SK-N-SH (cell line): ENCODE data around the gene LIN9. TPM values are rescaled to one million over a fixed set of nuclear protein-coding genes. Genes with fewer than 3 reads are reported as not detected.

Experiments
- CTCF ChIA-PET: fragments of 300-600, 350-600 bp; formaldehyde crosslinking; extraction: SDS; loops from one replicate; lab custom pipeline; 2021; lab: Yijun Ruan, JAX
- POLR2A ChIA-PET: fragments of 350-600 bp; sonication (Branson Sonifier 250); formaldehyde crosslinking; extraction: SDS; loops from one replicate; lab custom pipeline; 2020; ENCODE audit warnings: antibody characterized with exemption, inconsistent platforms; lab: Yijun Ruan, JAX
- DNase-seq: peaks from one replicate; pipeline ENCODE4 v3.0.0; 2012
- H2AFZ ChIP-seq: fragments of 200-600 bp; sonication (generic); 2 replicates; pipeline ENCODE4 v1.8.1; 2016; ENCODE audit warnings: antibody characterized with exemption, mild to moderate bottlenecking, low read depth
- H3F3A ChIP-seq: fragments of 200-600 bp; sonication (generic); replicated peaks from 2 replicates; pipeline ENCODE3; 2016; ENCODE audit warnings: antibody characterized with exemption, mild to moderate bottlenecking; ENCODE audit not compliant: insufficient read depth
- H3K27ac ChIP-seq, 2 experiments: fragments of 200-500 bp in 1 of 2; fragments of 200-600 bp in 1 of 2; sonication (Bioruptor generic) in 1 of 2; sonication (generic), shearing (Covaris generic) in 1 of 2; 2 replicates each; pipeline versions ENCODE4 v1.5.1 to v1.6.1; 2014 to 2016; ENCODE audit warnings: low read depth in 2 of 2, inconsistent platforms in 1 of 2, low read length in 1 of 2, mild to moderate bottlenecking in 1 of 2, mixed read lengths in 1 of 2
- H3K27me3 ChIP-seq: fragments of 200-600 bp; sonication (generic), shearing (Covaris generic); 2 replicates; pipeline ENCODE4 v1.6.1; 2016; ENCODE audit warnings: mixed run types; ENCODE audit not compliant: insufficient read depth
- H3K36me3 ChIP-seq, 2 experiments: fragments of 200-500 bp in 1 of 2; fragments of 200-600 bp in 1 of 2; sonication (Bioruptor generic) in 1 of 2; sonication (generic) in 1 of 2; replicated peaks in 1 of 2; 2 replicates each; pipeline versions ENCODE3 to v1.5.1; 2014 to 2016; ENCODE audit warnings: low read length in 1 of 2, mild to moderate bottlenecking in 1 of 2; ENCODE audit not compliant: insufficient read depth in 2 of 2, control insufficient read depth in 1 of 2
- H3K4me1 ChIP-seq, 2 experiments: fragments of 200-500 bp in 1 of 2; fragments of 200-600 bp in 1 of 2; sonication (Bioruptor generic) in 1 of 2; sonication (generic), shearing (Covaris generic) in 1 of 2; 2 replicates each; pipeline versions ENCODE4 v1.5.1 to v1.6.1; 2014 to 2016; ENCODE audit warnings: low read depth in 1 of 2, low read length in 1 of 2, mixed run types in 1 of 2; ENCODE audit not compliant: insufficient read depth in 2 of 2, control insufficient read depth in 1 of 2
- H3K4me2 ChIP-seq: fragments of 200-600 bp; sonication (generic), shearing (Covaris generic); 2 replicates; pipeline ENCODE4 v1.6.1; 2017; ENCODE audit warnings: mixed run types
- H3K4me3 ChIP-seq, 2 experiments: fragments of 200-500 bp in 1 of 2; fragments of 200-600 bp in 1 of 2; sonication (Bioruptor generic) in 1 of 2; sonication (generic), shearing (Covaris generic) in 1 of 2; 2 replicates each; pipeline versions ENCODE4 v1.5.1 to v1.8.1; 2014 to 2016; ENCODE audit warnings: low read depth in 2 of 2, inconsistent platforms in 1 of 2, low read length in 1 of 2, mild to moderate bottlenecking in 1 of 2, mixed read lengths in 1 of 2, moderate library complexity in 1 of 2
- H3K79me2 ChIP-seq: fragments of 200-600 bp; sonication (generic); 2 replicates; pipeline ENCODE4 v1.8.1; 2017; ENCODE audit warnings: mild to moderate bottlenecking; ENCODE audit not compliant: insufficient read depth
- H3K9ac ChIP-seq: fragments of 200-600 bp; sonication (generic); 2 replicates; pipeline ENCODE4 v1.6.1; 2017; ENCODE audit warnings: mixed run types
- H3K9me2 ChIP-seq: fragments of 200-600 bp; sonication (generic); 2 replicates; pipeline ENCODE4 v1.6.1; 2017; ENCODE audit warnings: mixed run types
- H3K9me3 ChIP-seq: fragments of 200-600 bp; sonication (generic); 2 replicates; pipeline ENCODE4 v1.6.1; 2017; ENCODE audit warnings: mixed run types, mild to moderate bottlenecking, moderate library complexity
- H4K20me1 ChIP-seq: fragments of 200-600 bp; sonication (generic); 2 replicates; pipeline ENCODE4 v1.6.1; 2017; ENCODE audit warnings: mild to moderate bottlenecking, mixed run types; ENCODE audit not compliant: insufficient read depth
- CHD2 ChIP-seq: fragments of 150-350 bp; IDR thresholded peaks from 2 replicates; pipeline ENCODE4 v1.6.1; 2018; ENCODE audit warnings: low read length; ENCODE audit not compliant: partially characterized antibody
- FOSL2 ChIP-seq: IDR thresholded peaks from 2 replicates; pipeline ENCODE4 v1.4.0; 2012; ENCODE audit warnings: low read depth, mild to moderate bottlenecking, moderate library complexity, borderline replicate concordance
- FOXJ3 ChIP-seq: sonication (generic); formaldehyde crosslinking; IDR thresholded peaks from 2 replicates; pipeline ENCODE4 v1.5.1; 2020; ENCODE audit warnings: mild to moderate bottlenecking, missing genetic modification reagents
- GATA2 ChIP-seq: sonication (generic); formaldehyde crosslinking; IDR thresholded peaks from 2 replicates; pipeline ENCODE4 v1.5.0; 2020; ENCODE audit warnings: mild to moderate bottlenecking, missing genetic modification reagents
- NFIC ChIP-seq: IDR thresholded peaks from 2 replicates; pipeline ENCODE4 v1.4.0; 2012; ENCODE audit warnings: borderline replicate concordance
- POLR2AphosphoS5 ChIP-seq: IDR thresholded peaks from 2 replicates; pipeline ENCODE4 v1.6.1; 2012; ENCODE audit warnings: low read depth, low read length
- RAD21 ChIP-seq: IDR thresholded peaks from 2 replicates; pipeline ENCODE4 v1.6.1; 2012; ENCODE audit warnings: mild to moderate bottlenecking, low read length
- RFX5 ChIP-seq: IDR thresholded peaks from 2 replicates; pipeline ENCODE4 v1.6.1; 2012; ENCODE audit warnings: mild to moderate bottlenecking, improper control_type of control experiment, low read length
- RXRA ChIP-seq: IDR thresholded peaks from 2 replicates; pipeline ENCODE4 v1.4.0; 2012; ENCODE audit warnings: low read depth, mild to moderate bottlenecking, borderline replicate concordance
- TAF1 ChIP-seq: IDR thresholded peaks from 2 replicates; pipeline ENCODE4 v1.6.1; 2012; ENCODE audit warnings: low read depth, mild to moderate bottlenecking, low read length, moderate library complexity, borderline replicate concordance
- TCF12 ChIP-seq: IDR thresholded peaks from 2 replicates; pipeline ENCODE4 v1.4.0; 2012
- TEAD4 ChIP-seq: IDR thresholded peaks from 2 replicates; pipeline ENCODE4 v1.4.0; 2012; ENCODE audit warnings: mild to moderate bottlenecking, borderline replicate concordance; ENCODE audit not compliant: insufficient read depth
- WGBS: methylation state at CpG from one replicate; pipeline ENCODE4 v1.1.6; 2017; ENCODE audit warnings: low lambda C conversion rate; 5-methylcytosine and 5-hydroxymethylcytosine counted together
- polyA plus RNA-seq, 3 experiments: library from polyadenylated mRNA; depleted of rRNA; stranded (reverse); fragments of >200 nt; gene quantifications; 2 replicates each; pipeline ENCODE4 v1.2.3, GENCODE V29; 2012
- TF ChIP-seq, protein P1 (sequence below): fragments of 200-600 bp; sonication (generic); IDR thresholded peaks from 2 replicates; pipeline ENCODE4 v1.6.1; 2017; ENCODE audit warnings: antibody characterized with exemption, mild to moderate bottlenecking, moderate library complexity
- TF ChIP-seq, protein P2 (sequence below): IDR thresholded peaks from 2 replicates; pipeline ENCODE4 v1.4.0; 2012; ENCODE audit warnings: low read depth
- TF ChIP-seq, protein P3 (sequence below): IDR thresholded peaks from 2 replicates; pipeline ENCODE4 v1.6.1; 2012; ENCODE audit warnings: mild to moderate bottlenecking, low read depth, low read length, moderate library complexity

LIN9 gene
- polyA plus RNA-seq, 1 of the 3 experiments (the other 2 are of a cell fraction) = 1.7 TPM

DNA sequence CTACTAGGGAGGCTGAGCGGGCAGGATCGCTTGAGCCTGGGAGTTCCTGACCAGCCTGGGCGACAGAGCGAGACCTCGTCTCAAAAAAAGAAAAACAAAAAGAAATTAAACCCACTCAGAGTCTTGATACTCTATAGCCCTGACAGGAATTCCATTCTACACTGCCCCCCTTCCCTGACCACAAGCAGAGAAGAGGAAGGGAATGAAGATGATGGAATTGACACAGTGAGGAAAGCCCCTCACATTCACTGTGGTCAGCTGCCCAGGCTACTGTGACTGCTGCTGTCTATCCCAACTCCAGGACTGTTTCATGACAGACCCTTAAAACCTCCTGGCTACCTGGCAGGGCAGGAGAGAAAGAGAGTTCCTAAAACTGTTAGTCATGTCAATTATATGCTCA, 12.1 kb downstream of the LIN9 start:
- Histone ChIP-seq H3K27me3 (no peaks in the 10 kb centered on the region), H3K4me2 (no peak overlapping the region), H3K79me2 (peaks cover 15% of the 10 kb centered on the region), H3K9me3 (no peaks in the 10 kb centered on the region), H3K9me2 (no peaks in the 10 kb centered on the region), H3K4me1 (no peaks in the 10 kb centered on the region), H3K9ac (no peak overlapping the region)
- no peak for DNase-seq
- TF ChIP-seq FOXJ3 (CRISPR knock-in tag) (no peak), FOSL2 (no peak), CHD2 (no peak), GATA2 (no peak), TAF1 (no peak), TCF12 (no peak), POLR2AphosphoS5 (no peak), NFIC (no peak), RXRA (no peak), RAD21 (no peak), TEAD4 (no peak), RFX5 (no peak)
- TF ChIP-seq, protein P1, sequence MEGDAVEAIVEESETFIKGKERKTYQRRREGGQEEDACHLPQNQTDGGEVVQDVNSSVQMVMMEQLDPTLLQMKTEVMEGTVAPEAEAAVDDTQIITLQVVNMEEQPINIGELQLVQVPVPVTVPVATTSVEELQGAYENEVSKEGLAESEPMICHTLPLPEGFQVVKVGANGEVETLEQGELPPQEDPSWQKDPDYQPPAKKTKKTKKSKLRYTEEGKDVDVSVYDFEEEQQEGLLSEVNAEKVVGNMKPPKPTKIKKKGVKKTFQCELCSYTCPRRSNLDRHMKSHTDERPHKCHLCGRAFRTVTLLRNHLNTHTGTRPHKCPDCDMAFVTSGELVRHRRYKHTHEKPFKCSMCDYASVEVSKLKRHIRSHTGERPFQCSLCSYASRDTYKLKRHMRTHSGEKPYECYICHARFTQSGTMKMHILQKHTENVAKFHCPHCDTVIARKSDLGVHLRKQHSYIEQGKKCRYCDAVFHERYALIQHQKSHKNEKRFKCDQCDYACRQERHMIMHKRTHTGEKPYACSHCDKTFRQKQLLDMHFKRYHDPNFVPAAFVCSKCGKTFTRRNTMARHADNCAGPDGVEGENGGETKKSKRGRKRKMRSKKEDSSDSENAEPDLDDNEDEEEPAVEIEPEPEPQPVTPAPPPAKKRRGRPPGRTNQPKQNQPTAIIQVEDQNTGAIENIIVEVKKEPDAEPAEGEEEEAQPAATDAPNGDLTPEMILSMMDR = no peak
- TF ChIP-seq, protein P2, sequence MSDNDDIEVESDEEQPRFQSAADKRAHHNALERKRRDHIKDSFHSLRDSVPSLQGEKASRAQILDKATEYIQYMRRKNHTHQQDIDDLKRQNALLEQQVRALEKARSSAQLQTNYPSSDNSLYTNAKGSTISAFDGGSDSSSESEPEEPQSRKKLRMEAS = no peak
- TF ChIP-seq, protein P3, sequence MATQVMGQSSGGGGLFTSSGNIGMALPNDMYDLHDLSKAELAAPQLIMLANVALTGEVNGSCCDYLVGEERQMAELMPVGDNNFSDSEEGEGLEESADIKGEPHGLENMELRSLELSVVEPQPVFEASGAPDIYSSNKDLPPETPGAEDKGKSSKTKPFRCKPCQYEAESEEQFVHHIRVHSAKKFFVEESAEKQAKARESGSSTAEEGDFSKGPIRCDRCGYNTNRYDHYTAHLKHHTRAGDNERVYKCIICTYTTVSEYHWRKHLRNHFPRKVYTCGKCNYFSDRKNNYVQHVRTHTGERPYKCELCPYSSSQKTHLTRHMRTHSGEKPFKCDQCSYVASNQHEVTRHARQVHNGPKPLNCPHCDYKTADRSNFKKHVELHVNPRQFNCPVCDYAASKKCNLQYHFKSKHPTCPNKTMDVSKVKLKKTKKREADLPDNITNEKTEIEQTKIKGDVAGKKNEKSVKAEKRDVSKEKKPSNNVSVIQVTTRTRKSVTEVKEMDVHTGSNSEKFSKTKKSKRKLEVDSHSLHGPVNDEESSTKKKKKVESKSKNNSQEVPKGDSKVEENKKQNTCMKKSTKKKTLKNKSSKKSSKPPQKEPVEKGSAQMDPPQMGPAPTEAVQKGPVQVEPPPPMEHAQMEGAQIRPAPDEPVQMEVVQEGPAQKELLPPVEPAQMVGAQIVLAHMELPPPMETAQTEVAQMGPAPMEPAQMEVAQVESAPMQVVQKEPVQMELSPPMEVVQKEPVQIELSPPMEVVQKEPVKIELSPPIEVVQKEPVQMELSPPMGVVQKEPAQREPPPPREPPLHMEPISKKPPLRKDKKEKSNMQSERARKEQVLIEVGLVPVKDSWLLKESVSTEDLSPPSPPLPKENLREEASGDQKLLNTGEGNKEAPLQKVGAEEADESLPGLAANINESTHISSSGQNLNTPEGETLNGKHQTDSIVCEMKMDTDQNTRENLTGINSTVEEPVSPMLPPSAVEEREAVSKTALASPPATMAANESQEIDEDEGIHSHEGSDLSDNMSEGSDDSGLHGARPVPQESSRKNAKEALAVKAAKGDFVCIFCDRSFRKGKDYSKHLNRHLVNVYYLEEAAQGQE = no peak
- TF ChIP-seq, all 33 proteins: peak for 0
- Histone ChIP-seq H4K20me1 (no peaks in the 10 kb centered on the region), H3K27ac (no peak overlapping the region), H2AFZ (no peak overlapping the region), H3F3A (peaks cover 4% of the 10 kb centered on the region), H3K36me3 (peaks cover 6 to 20% of the 10 kb centered on the region in 2 experiments), H3K4me3 (no peak overlapping the region)
- over 99% methylated on average over 5 of the region's 5 CpGs for WGBS
- ChIA-PET POLR2A (no interaction called here), CTCF (interaction anchor here (1.2 kb wide), 1 partner anchor 171 kb away, joined by 3 read pairs; no protein-coding TSS in a partner anchor)
